Hepatic stellate cell (primary cell): Measurements from ENCODE around the gene LPAR1.

ENCODE experiments used
- DNase-seq: peaks from one replicate; pipeline ENCODE4 v3.0.0; 2011; ENCODE audit warnings: low spot score

LPAR1 gene

DNA sequence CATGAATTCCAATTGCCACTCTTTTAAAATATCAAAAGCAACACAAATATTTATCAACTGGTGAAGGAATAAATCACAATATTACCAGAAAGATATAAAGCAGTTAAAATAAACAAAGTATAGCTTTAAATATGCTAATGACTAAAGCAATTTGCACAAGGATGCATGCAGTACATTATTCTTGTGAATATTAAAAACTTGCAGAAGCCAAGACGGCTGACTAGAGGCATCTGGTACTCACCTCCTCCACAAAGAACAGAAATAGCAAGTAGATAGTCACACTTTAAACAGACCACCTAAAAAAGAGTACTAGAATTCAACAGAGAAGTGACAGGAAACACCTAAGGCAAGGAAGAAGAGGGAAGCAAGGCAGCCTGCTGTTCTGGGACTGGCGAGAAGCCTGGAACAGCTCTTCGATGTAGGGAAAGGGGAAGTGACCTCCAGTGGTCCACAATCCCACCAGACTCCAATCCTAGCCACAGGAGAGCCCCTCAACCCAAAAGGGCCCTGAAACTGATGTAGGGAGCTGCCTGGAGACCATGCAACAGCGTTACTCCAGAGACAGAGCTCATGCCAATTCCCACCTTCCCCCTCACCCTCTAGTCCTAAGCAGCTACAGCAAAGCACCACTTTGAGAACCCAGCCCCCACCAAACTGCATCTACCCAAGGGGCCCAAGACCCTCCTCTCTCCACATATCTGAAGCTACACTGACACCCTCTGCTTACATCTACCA lies 86.3 kb downstream of the LPAR1 start:
- DNase-seq: no peak

DNA sequence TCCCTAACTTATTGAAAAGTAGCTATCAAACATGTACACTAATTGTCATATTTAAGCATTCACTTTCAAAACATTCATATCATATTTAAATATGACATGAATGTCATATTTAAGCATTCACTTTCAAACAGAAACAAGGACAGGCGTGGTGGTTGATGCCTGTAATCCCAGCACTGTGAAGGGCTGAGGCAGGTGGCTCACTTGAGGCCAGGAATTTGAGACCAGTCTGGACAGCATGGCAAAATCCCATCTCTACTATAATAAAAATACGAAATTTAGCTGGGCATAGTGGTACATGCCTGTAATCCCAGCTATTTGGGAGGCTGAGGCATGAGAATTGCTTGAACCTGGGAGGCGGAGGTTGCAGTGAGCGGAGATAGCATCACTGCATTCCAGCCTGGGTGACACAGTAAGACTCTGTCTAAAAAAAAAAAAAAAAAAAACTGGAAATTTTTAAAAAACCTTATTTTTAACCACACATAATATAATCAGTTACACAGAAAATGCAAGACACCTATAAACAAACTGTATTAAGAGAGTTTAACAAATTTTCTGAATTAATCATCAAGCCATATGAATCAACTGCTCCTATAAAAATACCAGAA lies 88.1 kb downstream of the LPAR1 start:
- DNase-seq: no peak

DNA sequence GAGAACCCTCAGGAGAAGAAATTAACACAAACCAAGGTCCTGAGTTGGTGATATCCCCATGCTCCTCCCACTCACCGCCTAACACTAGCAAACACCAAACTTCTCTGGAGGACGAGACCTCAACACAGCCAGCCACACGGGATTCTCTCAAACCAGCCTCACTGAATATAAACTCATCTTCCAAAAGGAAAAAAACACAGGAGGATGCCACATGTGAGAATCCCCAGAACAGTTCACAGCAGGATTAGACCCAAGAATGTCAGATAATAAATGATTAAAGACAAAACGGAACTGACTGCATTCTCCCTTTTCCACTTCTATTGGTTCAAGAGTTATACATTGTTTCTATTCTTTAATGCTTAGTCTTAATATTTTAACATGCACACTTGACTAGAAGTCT lies 89.2 kb downstream of the LPAR1 start:
- no peak for DNase-seq

DNA sequence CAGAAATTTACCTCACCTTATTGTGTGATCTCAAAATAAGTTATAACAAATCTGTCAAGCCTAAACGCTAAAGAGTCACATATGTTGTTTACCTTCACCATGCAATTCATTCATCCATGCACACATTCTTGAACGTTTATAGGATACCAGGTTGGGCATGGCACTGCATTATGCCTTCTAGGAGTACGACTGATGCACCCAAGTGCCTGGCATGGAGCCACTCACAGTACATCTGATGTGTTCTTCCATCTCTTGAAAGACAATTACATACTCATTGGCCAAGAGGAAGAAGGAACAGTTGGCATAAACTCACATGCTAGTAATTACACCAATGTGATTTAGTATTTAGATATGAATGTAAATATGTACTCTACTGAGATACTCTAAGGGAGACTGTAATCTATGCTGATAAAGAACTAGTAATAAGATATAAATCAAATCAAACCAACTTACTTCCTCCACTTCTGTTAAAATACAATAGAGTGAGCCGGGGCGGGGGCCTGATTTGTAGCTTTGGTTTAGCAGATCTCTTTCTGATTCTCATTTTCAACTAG lies 90.7 kb downstream of the LPAR1 start:
- DNase-seq: no peak

DNA sequence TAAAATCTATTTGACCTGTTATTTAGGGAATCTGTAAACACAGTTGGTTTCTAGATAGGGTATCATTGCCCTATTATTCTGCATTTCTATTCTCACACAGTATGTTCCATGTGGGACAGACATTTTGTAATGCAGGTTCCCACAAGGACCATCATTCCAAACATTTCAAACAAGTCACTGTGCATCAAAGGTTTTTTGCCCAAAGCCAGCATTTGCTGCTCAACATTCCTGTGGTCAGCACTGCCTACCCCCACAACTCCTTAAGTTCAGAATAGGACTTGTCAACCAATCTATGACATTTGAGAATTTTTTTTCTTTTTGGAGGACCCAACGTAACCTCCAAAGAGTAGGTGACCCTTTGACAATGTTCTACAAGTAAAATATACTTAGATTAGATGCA lies 95.7 kb downstream of the LPAR1 start:
- peak; percentile 51 for DNase-seq

DNA sequence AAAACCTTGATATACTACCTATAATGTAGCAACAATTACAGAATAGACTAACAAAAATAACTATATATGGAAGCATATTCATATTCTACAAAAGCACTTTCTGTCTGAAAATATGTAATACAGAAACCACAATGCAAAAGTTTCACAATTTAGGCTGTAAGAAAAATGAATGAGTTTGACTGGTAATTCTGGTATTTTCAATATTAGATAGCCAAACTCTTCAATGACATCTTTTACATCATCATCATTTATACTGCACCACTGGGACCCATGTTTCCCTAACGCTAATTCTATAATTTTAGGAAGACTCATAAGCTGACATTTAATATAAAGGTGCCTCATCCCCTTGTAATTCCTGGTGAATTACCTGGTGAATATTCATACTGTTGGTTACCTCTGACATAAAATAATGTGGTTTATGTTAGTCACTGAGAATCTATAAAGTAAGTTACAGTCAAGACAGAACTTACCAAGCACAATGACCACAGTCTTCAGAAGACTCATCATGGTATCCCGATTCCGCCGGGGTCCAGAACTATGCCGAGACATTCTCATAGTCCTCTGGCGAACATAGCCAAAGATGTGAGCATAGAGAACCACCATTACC lies 97.2 kb downstream of the LPAR1 start:
- no peak for DNase-seq

DNA sequence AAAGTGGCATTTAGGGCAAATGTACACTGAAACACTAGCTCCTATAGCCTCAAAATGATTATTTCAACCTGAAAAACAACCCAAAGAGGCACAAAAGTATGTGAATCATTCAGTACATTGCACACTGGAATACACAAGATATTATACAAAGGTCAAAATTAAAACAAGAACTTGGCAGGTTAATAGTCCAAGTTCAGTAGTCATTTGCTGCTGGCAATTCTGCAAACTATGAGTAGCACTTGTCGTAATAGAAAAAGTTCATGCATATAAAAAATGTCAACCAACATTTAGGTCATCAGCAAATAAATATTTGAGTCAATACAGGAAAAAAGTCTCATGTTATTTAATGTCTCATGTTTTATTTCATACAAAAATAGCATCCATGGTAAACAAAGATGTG lies 98.7 kb downstream of the LPAR1 start:
- no peak for DNase-seq

DNA sequence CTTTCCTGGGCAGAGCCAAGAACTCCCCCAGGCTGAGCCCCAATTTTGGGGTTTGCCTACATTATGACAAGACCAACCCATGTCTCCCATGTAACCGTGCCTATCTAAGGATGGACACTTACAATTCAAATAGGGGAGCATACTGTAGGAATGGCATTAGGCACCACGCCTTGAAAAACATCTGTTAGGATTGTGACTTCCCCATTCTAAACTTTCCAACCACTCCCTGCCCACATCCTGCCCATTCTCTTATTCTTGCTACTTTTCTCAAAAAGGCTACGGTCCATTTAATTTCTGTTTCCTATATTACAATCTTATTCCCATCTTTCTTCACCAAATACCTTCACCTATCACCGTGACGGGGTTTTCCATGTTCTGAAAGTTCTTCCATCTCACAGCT lies 99.2 kb downstream of the LPAR1 start:
- no peak for DNase-seq

DNA sequence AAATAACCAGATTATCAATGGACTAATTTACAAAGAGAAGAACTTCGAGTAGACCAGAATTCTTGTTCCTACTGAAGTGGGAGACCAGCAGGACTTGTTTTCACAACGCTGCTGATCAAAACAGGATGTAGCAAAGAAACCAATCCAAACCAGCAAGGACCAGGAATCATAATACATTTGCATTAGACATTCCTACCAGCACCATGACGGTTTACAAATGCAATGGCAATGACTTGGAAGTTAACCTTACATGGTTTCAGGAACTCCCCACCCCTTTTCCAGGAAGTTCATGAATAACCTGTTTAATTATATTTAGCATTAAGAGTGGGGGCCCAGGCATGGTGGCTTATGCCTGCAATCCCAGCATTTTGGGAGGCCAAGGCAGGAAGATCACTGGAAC lies 100.0 kb downstream of the LPAR1 start:
- DNase-seq: no peak

DNA sequence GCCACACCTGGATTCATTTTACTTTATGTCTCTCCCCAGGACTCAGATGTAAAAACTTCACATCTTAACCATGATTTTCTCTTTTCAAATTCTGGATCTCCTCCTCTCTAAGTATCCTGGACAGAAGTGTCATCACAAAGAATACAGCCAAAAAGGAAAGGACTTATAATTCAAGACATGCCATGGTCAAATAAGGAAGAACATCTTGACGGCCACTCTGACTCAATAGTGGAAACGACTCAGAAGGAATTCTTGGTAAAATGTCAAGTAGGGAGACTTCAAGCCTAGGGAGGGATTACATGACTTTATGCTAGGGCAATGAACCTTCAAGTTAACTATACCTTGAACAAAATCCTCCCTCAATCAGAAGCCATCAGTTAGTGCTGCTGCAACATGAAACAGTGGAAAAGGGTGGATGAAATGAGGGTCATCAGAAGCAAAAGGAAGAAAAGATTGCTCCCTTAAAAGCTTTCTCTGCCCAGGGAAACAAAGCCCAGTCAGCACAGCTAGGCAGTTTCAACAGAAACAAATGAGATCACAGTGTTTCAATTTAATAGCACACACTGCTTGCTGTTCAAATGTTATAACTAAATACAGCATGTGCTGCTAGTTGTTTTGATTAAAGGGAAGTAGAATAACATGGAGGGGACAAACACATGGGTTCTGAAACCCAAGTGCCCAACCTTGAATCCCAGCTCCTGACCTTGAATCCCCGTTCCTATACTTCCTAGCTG lies 101.4 kb downstream of the LPAR1 start:
- peak; percentile 42 for DNase-seq

DNA sequence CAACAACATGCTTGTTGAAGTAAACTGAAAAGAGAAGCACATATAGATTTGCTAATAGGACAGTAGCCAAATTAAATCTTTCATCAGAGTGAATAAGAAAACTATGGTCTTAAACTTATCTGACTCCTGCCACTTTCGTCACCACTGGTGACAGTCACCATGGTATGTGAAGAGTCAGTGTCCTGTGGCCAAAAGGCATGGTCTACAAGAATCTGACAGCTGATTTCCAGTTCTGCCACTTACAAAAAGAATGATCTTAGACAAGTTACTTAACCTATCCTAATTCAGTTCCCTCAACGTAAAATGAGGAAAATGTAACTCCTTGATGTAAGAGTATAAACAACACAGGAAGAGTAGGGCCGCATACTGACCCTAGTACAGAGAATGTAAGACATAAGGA lies 102.0 kb downstream of the LPAR1 start:
- no peak for DNase-seq

DNA sequence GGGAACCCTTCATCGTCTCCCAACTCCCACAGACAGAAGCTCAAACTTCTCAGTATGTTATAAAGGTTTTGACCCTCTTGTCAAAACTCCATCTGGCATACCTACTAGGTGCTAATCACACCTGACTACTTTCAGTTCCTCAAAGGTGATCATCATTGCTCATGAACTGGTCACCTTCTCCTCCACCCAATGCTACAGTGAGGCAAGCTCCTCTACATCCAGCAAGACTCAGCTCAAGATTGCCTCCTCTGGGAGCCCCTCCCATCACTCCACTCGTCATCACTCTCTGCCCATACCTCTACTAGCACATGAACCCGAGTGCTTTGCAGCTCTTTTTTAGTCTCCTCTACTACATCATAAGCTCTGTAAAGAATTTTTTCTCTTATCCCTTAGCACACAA lies 102.4 kb downstream of the LPAR1 start:
- DNase-seq: no peak

DNA sequence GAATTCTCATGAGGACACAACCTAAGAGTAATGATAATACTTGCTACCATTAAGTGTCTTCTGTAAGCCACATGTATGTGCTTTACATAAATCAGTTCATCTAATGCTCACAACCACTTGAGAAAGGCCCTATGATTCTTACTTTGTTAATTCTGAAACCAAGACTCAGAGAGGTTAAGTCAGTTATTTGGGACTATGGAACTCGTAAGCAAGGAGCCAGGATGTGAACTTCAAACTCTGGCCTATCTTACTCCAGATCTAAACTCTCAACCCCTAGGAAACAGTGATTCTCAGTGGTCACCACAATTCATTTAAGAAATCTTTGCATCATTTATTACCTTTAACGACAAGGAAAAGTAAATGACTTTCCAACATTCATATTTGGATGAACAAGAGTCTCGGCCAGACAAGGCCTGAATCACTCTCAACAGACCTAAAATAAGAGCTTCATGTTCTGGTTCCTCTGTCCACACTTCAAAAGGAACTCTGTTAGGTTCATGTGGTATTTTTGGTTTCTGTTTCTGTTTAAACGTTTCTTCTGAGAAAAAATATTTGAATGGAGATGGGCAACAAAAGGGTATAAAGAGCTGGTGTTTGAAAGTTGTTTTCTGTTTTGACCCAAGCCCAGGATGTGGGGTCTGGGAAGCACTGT lies 104.8 kb downstream of the LPAR1 start:
- no peak for DNase-seq

DNA sequence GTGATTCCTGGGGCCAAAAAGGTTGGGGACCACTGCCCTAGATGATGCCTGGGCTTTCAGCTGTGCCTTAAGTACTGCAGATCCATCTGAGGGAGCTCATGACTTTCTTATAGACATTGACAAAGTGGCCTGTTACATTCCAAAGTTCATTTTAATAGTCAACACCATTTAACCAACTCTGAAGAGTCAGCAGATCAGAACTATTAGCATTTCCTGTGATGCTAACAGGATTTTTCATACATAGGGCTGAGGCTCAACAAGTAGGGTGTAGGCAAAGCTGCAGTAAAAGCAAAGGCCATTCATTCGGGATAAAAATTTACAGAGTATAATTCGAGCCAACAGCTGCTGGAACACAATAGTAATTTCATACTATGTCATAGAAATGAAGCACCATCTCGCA lies 105.4 kb downstream of the LPAR1 start:
- no peak for DNase-seq

DNA sequence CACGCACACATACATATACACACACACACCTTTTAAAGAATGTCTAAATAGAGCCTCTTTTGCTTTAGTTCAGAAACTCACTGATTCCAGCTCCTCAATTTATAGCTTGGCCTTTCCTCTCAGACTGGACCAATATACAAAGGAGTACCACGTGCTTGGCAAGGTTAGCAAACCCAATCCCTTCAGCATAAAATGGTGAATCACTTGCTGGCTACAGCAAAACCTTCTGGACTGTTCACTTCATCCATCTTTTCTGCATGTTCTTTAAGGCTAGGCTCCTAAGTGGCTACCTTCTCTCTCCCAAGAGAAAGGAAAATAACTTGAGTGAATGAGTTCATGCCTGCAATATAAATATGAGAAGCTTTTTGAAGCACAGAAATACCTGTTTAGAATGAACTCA lies 109.7 kb downstream of the LPAR1 start:
- DNase-seq: no peak

DNA sequence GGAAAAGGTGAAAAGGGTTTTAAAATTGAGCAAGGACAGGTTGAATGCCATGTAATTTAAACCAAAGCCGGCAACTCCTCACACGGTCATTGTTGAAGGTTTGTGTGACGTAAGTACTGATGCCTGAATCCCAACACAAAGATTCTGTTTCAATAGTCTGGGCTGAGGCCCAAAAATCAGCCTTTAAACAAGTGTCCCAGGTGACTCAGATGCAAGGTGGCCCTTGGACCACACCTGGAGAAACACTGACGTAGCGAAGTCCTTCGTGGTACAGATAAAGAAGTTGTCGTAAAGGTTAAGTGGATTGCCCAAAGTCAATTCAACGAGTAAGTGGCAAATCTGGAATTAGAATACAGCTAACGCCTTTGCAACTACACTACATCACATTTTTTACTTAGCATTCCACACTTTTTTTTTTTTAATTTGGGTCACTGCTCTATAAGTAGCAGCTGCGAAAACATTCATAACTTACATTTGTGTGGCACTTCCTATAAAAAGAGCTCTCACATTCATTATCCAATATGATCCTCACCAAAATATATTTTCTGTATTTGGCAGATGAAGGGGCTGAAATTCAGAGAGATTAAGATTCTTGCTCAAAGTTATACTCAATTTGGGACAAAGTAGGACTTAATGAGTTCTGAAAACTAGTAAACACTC lies 111.3 kb downstream of the LPAR1 start:
- no peak for DNase-seq

DNA sequence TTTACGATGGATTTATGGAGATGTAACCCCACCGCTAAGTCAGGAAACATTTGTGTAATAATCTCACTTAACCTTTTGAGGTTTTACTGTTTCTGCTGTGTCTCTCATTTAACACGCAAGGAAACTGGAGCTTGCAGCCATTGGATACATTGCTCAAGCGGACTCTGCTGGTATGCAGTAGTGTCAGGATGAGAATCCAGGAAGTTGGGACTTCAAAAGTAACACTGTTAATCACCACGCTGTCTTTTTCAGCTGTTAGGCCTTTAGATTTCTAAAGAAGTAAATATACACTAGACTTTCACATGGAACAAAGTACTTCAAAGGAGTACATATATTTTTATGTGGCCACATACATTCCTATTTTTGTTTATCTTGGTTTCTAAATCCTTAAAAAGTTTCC lies 114.7 kb downstream of the LPAR1 start:
- DNase-seq: no peak

DNA sequence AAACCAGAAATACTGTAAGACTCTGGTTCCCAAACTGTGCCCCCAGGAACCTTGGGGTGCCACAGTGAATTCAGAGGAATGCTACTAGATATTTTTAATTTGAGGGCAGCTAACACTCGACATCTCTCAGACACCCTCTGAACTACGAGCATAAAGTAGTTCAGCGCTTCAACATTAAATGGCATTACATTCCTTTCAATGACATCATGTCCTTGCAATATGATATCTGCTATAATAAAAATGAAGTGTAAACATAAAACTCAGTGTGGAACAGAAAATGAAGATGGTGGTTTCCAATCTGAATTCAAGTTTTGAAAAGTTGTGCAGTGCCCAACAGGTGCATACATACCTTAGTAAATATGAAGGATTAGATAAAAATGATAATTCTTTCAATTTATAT lies 116.1 kb downstream of the LPAR1 start:
- DNase-seq: no peak

DNA sequence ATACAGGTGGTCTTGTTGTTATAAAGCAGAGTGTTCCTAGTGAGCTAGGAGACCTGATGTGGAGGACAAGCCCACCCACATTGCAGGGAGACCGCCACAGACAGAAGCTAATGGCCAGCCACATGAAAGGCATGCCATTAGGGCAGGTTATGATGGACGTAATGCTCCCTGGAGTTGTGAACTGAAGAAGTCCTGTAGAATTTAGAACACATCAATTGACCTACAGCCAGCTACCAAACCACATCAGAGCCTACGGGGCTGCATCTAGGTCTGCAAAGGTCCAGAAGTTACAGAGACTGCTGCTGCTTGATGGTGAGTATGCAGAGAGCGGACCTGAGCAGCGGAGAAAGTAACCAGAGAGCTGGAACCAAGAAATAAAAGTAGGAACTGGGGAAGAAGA lies 116.6 kb downstream of the LPAR1 start:
- no peak for DNase-seq

DNA sequence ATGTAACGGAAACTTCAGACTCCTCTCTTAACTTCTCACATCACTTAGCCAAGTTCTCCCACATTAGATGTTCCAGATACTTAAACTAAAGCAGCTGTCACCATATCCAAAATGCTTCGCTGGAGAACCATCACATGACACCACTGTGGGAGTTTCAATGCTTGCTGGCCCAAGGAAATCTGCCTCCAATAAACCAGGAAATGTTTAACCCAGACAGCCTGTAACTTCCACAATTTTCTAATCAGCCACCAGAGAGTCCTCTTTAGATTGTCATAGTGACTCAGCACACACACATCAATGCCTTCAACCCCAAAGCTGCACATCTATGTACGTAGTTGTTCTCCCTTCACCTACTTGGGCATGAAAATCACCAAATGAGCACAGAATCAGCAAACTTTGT lies 118.7 kb downstream of the LPAR1 start:
- no peak for DNase-seq

DNA sequence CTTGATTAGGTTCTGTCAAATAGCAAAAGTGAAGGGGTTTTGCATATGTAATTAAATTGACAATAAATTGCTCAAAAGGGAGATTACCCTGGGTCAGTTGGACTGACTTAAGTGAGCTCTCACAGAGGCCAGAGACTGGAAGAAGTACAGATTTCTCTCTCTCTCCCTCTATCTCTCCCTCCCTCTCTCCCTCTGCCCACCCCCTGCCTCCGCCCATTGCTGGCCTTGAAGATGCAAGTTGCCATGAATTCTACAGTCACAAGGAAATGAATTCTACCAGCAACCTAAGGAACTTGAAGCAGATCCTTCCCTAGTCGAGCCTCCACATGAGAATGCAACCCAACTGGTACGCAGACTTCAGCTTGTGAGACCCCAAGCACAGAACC lies 119.2 kb downstream of the LPAR1 start:
- DNase-seq: no peak
